Astrocyte (in vitro differentiated cells and primary cell): ENCODE measurements around the gene GPANK1. TPM values are rescaled to one million over a fixed set of nuclear protein-coding genes. Genes with fewer than 3 reads are reported as not detected.

ENCODE experiments used
- DNase-seq: peaks from one replicate; pipeline ENCODE4 v3.0.0-alpha.2; 2010; ENCODE audit warnings: low read depth
- FAIRE-seq: peaks from 2 replicates; lab custom pipeline; 2011; peaks lifted over from hg19 to GRCh38; lab: Jason Lieb, UNC
- H2AFZ ChIP-seq: 2 replicates; pipeline ENCODE4 v1.6.0; 2012; ENCODE audit warnings: low read depth, low read length, inconsistent platforms
- H3K27ac ChIP-seq: 2 replicates; pipeline ENCODE4 v1.5.1; 2011; ENCODE audit warnings: low read depth, low read length, inconsistent platforms
- H3K27me3 ChIP-seq: 2 replicates; pipeline ENCODE4 v1.6.0; 2011; ENCODE audit warnings: low read length, inconsistent platforms; ENCODE audit not compliant: insufficient read depth
- H3K36me3 ChIP-seq: 2 replicates; pipeline ENCODE4 v1.5.1; 2011; ENCODE audit warnings: low read length, inconsistent platforms; ENCODE audit not compliant: insufficient read depth
- H3K4me1 ChIP-seq: 2 replicates; pipeline ENCODE4 v1.5.1; 2011; ENCODE audit warnings: low read length, inconsistent platforms; ENCODE audit not compliant: insufficient read depth
- H3K4me2 ChIP-seq: 2 replicates; pipeline ENCODE4 v1.6.0; 2012; ENCODE audit warnings: low read length, inconsistent platforms
- H3K4me3 ChIP-seq: 2 replicates; pipeline ENCODE4 v1.5.1; 2011; ENCODE audit warnings: low read depth, mild to moderate bottlenecking, low read length, inconsistent platforms; ENCODE audit not compliant: insufficient read depth
- H3K79me2 ChIP-seq: 2 replicates; pipeline ENCODE4 v1.6.0; 2012; ENCODE audit warnings: mild to moderate bottlenecking, low read length, inconsistent platforms; ENCODE audit not compliant: insufficient read depth
- H3K9ac ChIP-seq: 2 replicates; pipeline ENCODE4 v1.6.0; 2012; ENCODE audit warnings: mild to moderate bottlenecking, low read length, inconsistent platforms
- H3K9me3 ChIP-seq: 2 replicates; pipeline ENCODE4 v1.5.1; 2012; ENCODE audit warnings: low read depth, mild to moderate bottlenecking, low read length, inconsistent platforms; ENCODE audit not compliant: insufficient read depth
- H4K20me1 ChIP-seq: 2 replicates; pipeline ENCODE4 v1.6.0; 2012; ENCODE audit warnings: low read length, inconsistent platforms; ENCODE audit not compliant: insufficient read depth
- H3K27ac Mint-ChIP-seq: one replicate; pipeline ENCODE4 v1.8.0; 2021; ENCODE audit warnings: mild to moderate bottlenecking, mixed read lengths; ENCODE audit not compliant: unreplicated experiment
- H3K27me3 Mint-ChIP-seq: one replicate; pipeline ENCODE4 v1.8.0; 2021; ENCODE audit warnings: low read depth, mixed read lengths; ENCODE audit not compliant: unreplicated experiment
- H3K36me3 Mint-ChIP-seq: one replicate; pipeline ENCODE4 v1.8.0; 2021; ENCODE audit warnings: low read depth, mixed read lengths; ENCODE audit not compliant: unreplicated experiment
- H3K4me1 Mint-ChIP-seq: one replicate; pipeline ENCODE4 v1.8.0; 2021; ENCODE audit warnings: low read depth, mixed read lengths; ENCODE audit not compliant: unreplicated experiment
- H3K4me3 Mint-ChIP-seq: one replicate; pipeline ENCODE4 v1.8.0; 2021; ENCODE audit warnings: mild to moderate bottlenecking, moderate library complexity, mixed read lengths; ENCODE audit not compliant: unreplicated experiment
- H3K9me3 Mint-ChIP-seq: one replicate; pipeline ENCODE4 v1.8.0; 2021; ENCODE audit warnings: mild to moderate bottlenecking, mixed read lengths; ENCODE audit not compliant: unreplicated experiment
- CTCF ChIP-seq: IDR thresholded peaks from 2 replicates; pipeline ENCODE4 v1.5.1; 2011; ENCODE audit warnings: low read depth, mild to moderate bottlenecking, inconsistent platforms, low read length, moderate library complexity; ENCODE audit not compliant: insufficient read depth
- EZH2 ChIP-seq: IDR thresholded peaks from 2 replicates; pipeline ENCODE4 v1.6.1; 2012; ENCODE audit warnings: mild to moderate bottlenecking, low read length, inconsistent platforms; ENCODE audit not compliant: insufficient read depth
- total RNA-seq: library from RNA; stranded (reverse); gene quantifications from 2 replicates; pipeline ENCODE4 v1.2.1, GENCODE V29; 2021

GPANK1 gene
- total RNA-seq, 1 donor from 2014 or later = 13.8 TPM

GRCh38 chr6:31689249-31690110 is 24.7 kb upstream of the GPANK1 start:
- H3K27ac Mint-ChIP-seq = no peak overlapping the region
- no peaks in the 10 kb centered on the region for H3K9me3 Mint-ChIP-seq
- no peak overlapping the region for H3K9ac ChIP-seq
- H3K36me3 ChIP-seq = peaks cover 34% of the 10 kb centered on the region
- DNase-seq (no peak), FAIRE-seq (no peak)
- H3K27ac ChIP-seq = no peak overlapping the region
- no peak overlapping the region for H3K4me3 Mint-ChIP-seq
- peaks cover 11% of the 10 kb centered on the region for H3K4me1 Mint-ChIP-seq
- peaks cover 30% of the 10 kb centered on the region for H3K36me3 Mint-ChIP-seq
- no peaks in the 10 kb centered on the region for H3K27me3 ChIP-seq
- peaks cover 5% of the 10 kb centered on the region for H3K4me1 ChIP-seq
- H3K9me3 ChIP-seq = no peaks in the 10 kb centered on the region
- no peaks in the 10 kb centered on the region for H3K27me3 Mint-ChIP-seq
- no peaks in the 10 kb centered on the region for H3K79me2 ChIP-seq
- no peak for TF ChIP-seq EZH2
- peak; percentile 27 for TF ChIP-seq CTCF
- H3K4me3 ChIP-seq = no peak overlapping the region
- no peak overlapping the region for H2AFZ ChIP-seq
- H4K20me1 ChIP-seq = peaks cover 3% of the 10 kb centered on the region
- no peak overlapping the region for H3K4me2 ChIP-seq

- Histone ChIP-seq H3K4me2 (no peak overlapping the region), H4K20me1 (peaks cover 3% of the 10 kb centered on the region), H3K9me3 (no peaks in the 10 kb centered on the region), H3K27ac (no peak overlapping the region), H3K9ac (no peak overlapping the region), H3K36me3 (peaks cover 28% of the 10 kb centered on the region), H3K27me3 (no peaks in the 10 kb centered on the region), H3K4me1 (peaks cover 5% of the 10 kb centered on the region), H3K4me3 (no peak overlapping the region), H3K79me2 (no peaks in the 10 kb centered on the region), H2AFZ (no peak overlapping the region)
- FAIRE-seq (no peak), DNase-seq (no peak)
- TF ChIP-seq CTCF (no peak), EZH2 (no peak)
- Mint-ChIP-seq H3K9me3 (no peaks in the 10 kb centered on the region), H3K4me3 (no peak overlapping the region), H3K4me1 (peaks cover 11% of the 10 kb centered on the region), H3K36me3 (peaks cover 32% of the 10 kb centered on the region), H3K27me3 (peaks cover 5% of the 10 kb centered on the region), H3K27ac (no peak overlapping the region)
Observed at GRCh38 chr6:31687860-31688693, 23.3 kb upstream of the GPANK1 start.
